Measurements from ENCODE around the gene MVB12B. TPM values are rescaled to one million over a fixed set of nuclear protein-coding genes. Genes with fewer than 3 reads are reported as not detected.

MVB12B gene
- total and polyA plus RNA-seq, 2 of the 13 experiments (the other 11 are each of a cell fraction or from before 2014, with no cell fraction given): 12.1 to 30.1 TPM

- TF ChIP-seq ZFY (CRISPR knock-in tag; IDR thresholded peaks at IDR 0.05): peak; percentile 23; the same call in 1 of the 2 replicates
- 0 out of 2 replicates have a peak, but pooled peaks have one; percentile 34 for TF ChIP-seq TCF7 (IDR thresholded peaks at IDR 0.05; ENCODE audit: low read depth)
- peak; percentile 21; the same call in 1 of the 2 replicates for TF ChIP-seq SRF (IDR thresholded peaks at IDR 0.05; ENCODE audit: low read depth, low read length)
- TF ChIP-seq, protein P1, sequence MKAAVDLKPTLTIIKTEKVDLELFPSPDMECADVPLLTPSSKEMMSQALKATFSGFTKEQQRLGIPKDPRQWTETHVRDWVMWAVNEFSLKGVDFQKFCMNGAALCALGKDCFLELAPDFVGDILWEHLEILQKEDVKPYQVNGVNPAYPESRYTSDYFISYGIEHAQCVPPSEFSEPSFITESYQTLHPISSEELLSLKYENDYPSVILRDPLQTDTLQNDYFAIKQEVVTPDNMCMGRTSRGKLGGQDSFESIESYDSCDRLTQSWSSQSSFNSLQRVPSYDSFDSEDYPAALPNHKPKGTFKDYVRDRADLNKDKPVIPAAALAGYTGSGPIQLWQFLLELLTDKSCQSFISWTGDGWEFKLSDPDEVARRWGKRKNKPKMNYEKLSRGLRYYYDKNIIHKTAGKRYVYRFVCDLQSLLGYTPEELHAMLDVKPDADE (CRISPR knock-in tag; IDR thresholded peaks at IDR 0.05): no peak
- peak; percentile 28; the same call in 1 of the 2 replicates for TF ChIP-seq ZNF687 (CRISPR knock-in tag; IDR thresholded peaks at IDR 0.05)
- TF ChIP-seq RAD21 (CRISPR knock-in tag; IDR thresholded peaks at IDR 0.05): peak; percentile 44; the same call in 1 of the 2 replicates
- TF ChIP-seq, protein P2, sequence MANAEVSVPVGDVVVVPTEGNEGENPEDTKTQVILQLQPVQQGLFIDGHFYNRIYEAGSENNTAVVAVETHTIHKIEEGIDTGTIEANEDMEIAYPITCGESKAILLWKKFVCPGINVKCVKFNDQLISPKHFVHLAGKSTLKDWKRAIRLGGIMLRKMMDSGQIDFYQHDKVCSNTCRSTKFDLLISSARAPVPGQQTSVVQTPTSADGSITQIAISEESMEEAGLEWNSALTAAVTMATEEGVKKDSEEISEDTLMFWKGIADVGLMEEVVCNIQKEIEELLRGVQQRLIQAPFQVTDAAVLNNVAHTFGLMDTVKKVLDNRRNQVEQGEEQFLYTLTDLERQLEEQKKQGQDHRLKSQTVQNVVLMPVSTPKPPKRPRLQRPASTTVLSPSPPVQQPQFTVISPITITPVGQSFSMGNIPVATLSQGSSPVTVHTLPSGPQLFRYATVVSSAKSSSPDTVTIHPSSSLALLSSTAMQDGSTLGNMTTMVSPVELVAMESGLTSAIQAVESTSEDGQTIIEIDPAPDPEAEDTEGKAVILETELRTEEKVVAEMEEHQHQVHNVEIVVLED (CRISPR knock-in tag; IDR thresholded peaks at IDR 0.05; ENCODE audit: borderline replicate concordance): no peak
- no peak for TF ChIP-seq ZNF207 (IDR thresholded peaks at IDR 0.05; ENCODE audit: borderline replicate concordance)
- 0 out of 2 replicates have a peak, but pooled peaks have one; percentile 32 for TF ChIP-seq MTA1 (CRISPR knock-in tag; IDR thresholded peaks at IDR 0.05; ENCODE audit: borderline replicate concordance)
- TF ChIP-seq ZSCAN12 (CRISPR knock-in tag; IDR thresholded peaks at IDR 0.05): no peak
- TF ChIP-seq ZBTB42 (CRISPR knock-in tag; IDR thresholded peaks at IDR 0.05): no peak
- no peak for TF ChIP-seq NR2F6 (IDR thresholded peaks at IDR 0.05)
- TF ChIP-seq NR2F6 (CRISPR knock-in tag; IDR thresholded peaks at IDR 0.05): no peak
- peak; percentile 73 for TF ChIP-seq XRCC5 (optimal IDR thresholded peaks at IDR 0.05; ENCODE audit: low read length)
- TF ChIP-seq ATF6 (CRISPR knock-in tag; conservative IDR thresholded peaks at IDR 0.05): no peak
- no peak for TF ChIP-seq ZEB1 (IDR thresholded peaks at IDR 0.05; ENCODE audit: insufficient replicate concordance, low read depth)
- no peak for TF ChIP-seq GZF1 (CRISPR knock-in tag; IDR thresholded peaks at IDR 0.05)
- TF ChIP-seq ZNF800 (CRISPR knock-in tag; IDR thresholded peaks at IDR 0.05): peak; percentile 49; the same call in 1 of the 2 replicates
These were observed 172.6 kb downstream of the MVB12B start (continued) for GRCh38 chr9:126499005-126499910.
